MM.1S (cell line): ENCODE results near the gene MKRN1.
A peak's percentile ranks its signal among the peaks of the same experiment; 100 is the strongest.
"Not testable (repeated sequence)": the region's sequence is repeated elsewhere in the genome, so short reads cannot be mapped to it uniquely, and the experiment has no call there.

Experiments
- DNase-seq: peaks from one replicate; pipeline ENCODE4 v3.0.0-alpha.2; 2015
- H2AFZ ChIP-seq: fragments of 300-600 bp; sonication (generic); 2 replicates; pipeline ENCODE4 v1.6.0; 2016; ENCODE audit warnings: antibody characterized with exemption, low read length
- H3F3A ChIP-seq: fragments of 300-600 bp; sonication (generic); 2 replicates; pipeline ENCODE4 v1.6.1; 2016; ENCODE audit warnings: mild to moderate bottlenecking, antibody characterized with exemption, low read length, moderate library complexity, mixed read lengths; ENCODE audit not compliant: insufficient read depth
- H3K27ac ChIP-seq: fragments of 300-600 bp; sonication (generic); 2 replicates; pipeline ENCODE4 v1.5.1; 2016; ENCODE audit warnings: mild to moderate bottlenecking, low read length
- H3K27me3 ChIP-seq: fragments of 300-600 bp; sonication (generic); replicated peaks from 2 replicates; pipeline ENCODE4 v1.6.0; 2016; ENCODE audit warnings: low read length; ENCODE audit not compliant: insufficient read depth
- H3K36me3 ChIP-seq: fragments of 300-600 bp; sonication (generic); replicated peaks from 2 replicates; pipeline ENCODE4 v1.6.1; 2016; ENCODE audit warnings: mild to moderate bottlenecking, low read length, mixed read lengths; ENCODE audit not compliant: insufficient read depth
- H3K4me1 ChIP-seq: fragments of 300-600 bp; sonication (generic); 2 replicates; pipeline ENCODE4 v1.6.1; 2016; ENCODE audit warnings: low read length, mixed read lengths
- H3K4me2 ChIP-seq: fragments of 300-600 bp; sonication (generic); 2 replicates; pipeline ENCODE4 v1.6.0; 2016; ENCODE audit warnings: low read depth, low read length
- H3K4me3 ChIP-seq: fragments of 300-600 bp; sonication (generic); 2 replicates; pipeline ENCODE4 v1.5.1; 2016; ENCODE audit warnings: low read length, mixed read lengths
- H3K79me2 ChIP-seq: fragments of 300-600 bp; sonication (generic); 2 replicates; pipeline ENCODE4 v1.6.1; 2016; ENCODE audit warnings: mixed run types, low read length, mixed read lengths
- H3K9ac ChIP-seq: fragments of 300-600 bp; sonication (generic); 2 replicates; pipeline ENCODE4 v1.6.1; 2016; ENCODE audit warnings: low read length, mixed read lengths
- H3K9me2 ChIP-seq: fragments of 300-600 bp; sonication (generic); replicated peaks from 2 replicates; pipeline ENCODE4 v1.6.1; 2016; ENCODE audit warnings: mild to moderate bottlenecking, low read length, mixed read lengths; ENCODE audit not compliant: insufficient read depth
- H3K9me3 ChIP-seq: fragments of 300-600 bp; sonication (generic); replicated peaks from 2 replicates; pipeline ENCODE4 v1.6.1; 2016; ENCODE audit warnings: mild to moderate bottlenecking, low read length, mixed read lengths; ENCODE audit not compliant: insufficient read depth
- H4K20me1 ChIP-seq: fragments of 300-600 bp; sonication (generic); 2 replicates; pipeline ENCODE4 v1.6.1; 2016; ENCODE audit warnings: mild to moderate bottlenecking, low read length, moderate library complexity, mixed read lengths; ENCODE audit not compliant: insufficient read depth
- EZH2 ChIP-seq: fragments of 300-600 bp; sonication (generic); optimal IDR thresholded peaks from 2 replicates; pipeline ENCODE3; 2017; ENCODE audit warnings: low read depth, mild to moderate bottlenecking, antibody characterized with exemption, low read length, mixed read lengths
- EZH2phosphoT487 ChIP-seq: fragments of 300-600 bp; sonication (generic); IDR thresholded peaks from 2 replicates; pipeline ENCODE4 v1.6.1; 2018; ENCODE audit warnings: antibody characterized with exemption, low read length
- TF ChIP-seq, protein P1 (sequence below): fragments of 300-600 bp; sonication (generic); IDR thresholded peaks from 2 replicates; pipeline ENCODE4 v1.5.1; 2016; ENCODE audit warnings: antibody characterized with exemption, low read length, mixed read lengths

The MKRN1 gene

GRCh38 chr7:140517546-140518369, 38.5 kb upstream of the MKRN1 start:
- no peak overlapping the region for H3K27ac ChIP-seq
- peak overlapping the region; percentile 55; the same call in 1 of the 2 replicates for H2AFZ ChIP-seq
- no peaks in the 10 kb centered on the region for H3K9me3 ChIP-seq
- peaks cover 16% of the 10 kb centered on the region for H3K27me3 ChIP-seq
- H3K4me1 ChIP-seq: no peaks in the 10 kb centered on the region
- H3K4me3 ChIP-seq: no peak overlapping the region
- H3K4me2 ChIP-seq: peak overlapping the region; percentile 44
- no peaks in the 10 kb centered on the region for H3K79me2 ChIP-seq
- TF ChIP-seq, protein P1, sequence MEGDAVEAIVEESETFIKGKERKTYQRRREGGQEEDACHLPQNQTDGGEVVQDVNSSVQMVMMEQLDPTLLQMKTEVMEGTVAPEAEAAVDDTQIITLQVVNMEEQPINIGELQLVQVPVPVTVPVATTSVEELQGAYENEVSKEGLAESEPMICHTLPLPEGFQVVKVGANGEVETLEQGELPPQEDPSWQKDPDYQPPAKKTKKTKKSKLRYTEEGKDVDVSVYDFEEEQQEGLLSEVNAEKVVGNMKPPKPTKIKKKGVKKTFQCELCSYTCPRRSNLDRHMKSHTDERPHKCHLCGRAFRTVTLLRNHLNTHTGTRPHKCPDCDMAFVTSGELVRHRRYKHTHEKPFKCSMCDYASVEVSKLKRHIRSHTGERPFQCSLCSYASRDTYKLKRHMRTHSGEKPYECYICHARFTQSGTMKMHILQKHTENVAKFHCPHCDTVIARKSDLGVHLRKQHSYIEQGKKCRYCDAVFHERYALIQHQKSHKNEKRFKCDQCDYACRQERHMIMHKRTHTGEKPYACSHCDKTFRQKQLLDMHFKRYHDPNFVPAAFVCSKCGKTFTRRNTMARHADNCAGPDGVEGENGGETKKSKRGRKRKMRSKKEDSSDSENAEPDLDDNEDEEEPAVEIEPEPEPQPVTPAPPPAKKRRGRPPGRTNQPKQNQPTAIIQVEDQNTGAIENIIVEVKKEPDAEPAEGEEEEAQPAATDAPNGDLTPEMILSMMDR: peak; percentile 94
- TF ChIP-seq EZH2: no peak
- DNase-seq: peak; percentile 84
- no peaks in the 10 kb centered on the region for H3F3A ChIP-seq
- H4K20me1 ChIP-seq: no peaks in the 10 kb centered on the region
- no peaks in the 10 kb centered on the region for H3K9me2 ChIP-seq
- no peak overlapping the region for H3K9ac ChIP-seq
- no peaks in the 10 kb centered on the region for H3K36me3 ChIP-seq

DNA sequence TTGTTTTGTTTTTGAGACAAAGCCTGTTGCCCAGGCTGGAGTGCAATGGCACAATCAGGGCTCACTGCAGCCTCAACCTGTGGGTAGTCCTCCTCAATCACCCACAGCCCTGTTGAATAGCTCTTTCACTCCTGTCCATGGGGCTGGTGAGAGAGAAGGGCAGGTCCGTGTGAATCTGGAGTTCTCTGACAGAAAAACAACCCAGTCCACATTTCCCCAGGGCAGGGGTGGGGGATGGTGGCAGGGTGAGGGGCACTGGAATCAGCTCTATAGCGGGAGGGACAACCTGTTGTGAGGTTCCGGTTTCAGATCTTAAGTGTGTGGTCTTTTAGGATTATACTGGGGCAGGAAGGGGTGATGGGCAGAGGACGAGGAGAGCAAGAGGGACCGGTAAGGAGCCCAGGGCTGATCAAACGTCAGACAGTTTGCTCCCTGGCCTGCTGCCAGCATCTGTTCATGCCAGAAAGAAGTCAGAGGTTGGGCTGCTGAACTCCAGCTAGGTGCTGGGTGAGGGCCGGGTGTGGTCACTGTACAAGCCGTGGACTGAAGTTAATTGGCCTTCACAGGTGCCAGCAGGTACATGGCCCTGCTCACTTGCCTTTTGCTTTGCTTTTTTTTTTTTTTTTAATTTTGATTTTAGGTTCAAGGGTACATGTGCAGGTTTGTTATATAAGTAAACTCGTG, 33.2 kb upstream of the MKRN1 start:
- Histone ChIP-seq H3K9ac (no peak overlapping the region), H3K9me3 (no peaks in the 10 kb centered on the region), H3F3A (no peaks in the 10 kb centered on the region), H3K9me2 (no peaks in the 10 kb centered on the region), H3K79me2 (no peaks in the 10 kb centered on the region), H3K4me2 (no peak overlapping the region), H3K4me3 (no peak overlapping the region), H3K27ac (no peak overlapping the region), H3K27me3 (no peaks in the 10 kb centered on the region), H3K4me1 (no peaks in the 10 kb centered on the region), H2AFZ (no peak overlapping the region), H4K20me1 (no peaks in the 10 kb centered on the region), H3K36me3 (no peaks in the 10 kb centered on the region)
- no peak for DNase-seq
- TF ChIP-seq, protein P1: no peak
- no peak for TF ChIP-seq EZH2
- TF ChIP-seq EZH2phosphoT487: no peak

DNA sequence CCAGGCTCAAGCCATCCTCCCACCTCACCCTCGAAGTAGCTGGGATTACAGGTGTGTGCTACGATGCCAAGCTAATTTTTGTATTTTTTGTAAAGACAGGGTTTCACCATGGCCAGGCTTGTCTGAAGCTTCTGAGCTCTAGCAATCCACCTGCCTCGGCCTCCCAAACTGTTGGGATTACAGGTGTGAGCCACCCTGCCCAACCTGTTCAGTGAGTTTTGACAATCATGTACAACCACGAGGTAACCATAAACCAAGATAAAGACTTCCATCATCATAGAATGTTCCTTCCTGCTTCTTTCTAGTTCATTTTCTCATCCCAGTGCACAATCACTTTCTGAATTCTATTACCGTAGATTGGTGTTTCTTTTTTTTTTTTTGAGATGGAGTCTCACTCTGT, 30.5 kb upstream of the MKRN1 start:
- H3K4me1 ChIP-seq: peaks cover 12% of the 10 kb centered on the region
- no peak for TF ChIP-seq EZH2
- no peak for TF ChIP-seq EZH2phosphoT487
- TF ChIP-seq, protein P1: no peak
- no peaks in the 10 kb centered on the region for H3K27me3 ChIP-seq
- no peak for DNase-seq
- no peak overlapping the region for H2AFZ ChIP-seq
- no peak overlapping the region for H3K9ac ChIP-seq
- H3K9me3 ChIP-seq: no peaks in the 10 kb centered on the region
- no peaks in the 10 kb centered on the region for H3K36me3 ChIP-seq
- no peak overlapping the region for H3K4me3 ChIP-seq
- no peak overlapping the region for H3K4me2 ChIP-seq
- no peaks in the 10 kb centered on the region for H3K9me2 ChIP-seq
- H3F3A ChIP-seq: no peaks in the 10 kb centered on the region
- no peaks in the 10 kb centered on the region for H4K20me1 ChIP-seq
- no peaks in the 10 kb centered on the region for H3K79me2 ChIP-seq
- no peak overlapping the region for H3K27ac ChIP-seq

DNA sequence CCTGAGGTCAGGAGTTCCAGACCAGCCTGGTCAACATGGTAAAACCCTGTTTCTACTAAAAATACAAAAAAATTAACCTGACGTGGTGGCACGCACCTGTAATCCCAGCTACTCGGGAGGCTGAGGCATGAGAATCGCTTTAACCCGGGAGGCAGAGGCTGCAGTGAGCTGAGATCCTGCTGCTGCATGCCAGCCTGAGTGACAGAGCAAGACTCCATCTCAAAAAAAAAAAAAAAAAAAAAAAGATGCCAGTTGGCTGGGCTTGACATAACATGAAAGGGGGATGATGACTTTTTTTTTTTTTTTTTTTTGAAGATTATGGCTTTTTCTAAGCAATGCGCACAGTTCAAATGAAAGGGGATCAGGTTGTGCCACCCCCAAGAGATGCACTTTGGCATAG, 28.3 kb upstream of the MKRN1 start:
- not testable (repeated sequence) for H3K9me2 ChIP-seq, H3K27me3 ChIP-seq, H3K9ac ChIP-seq, H3K36me3 ChIP-seq, H2AFZ ChIP-seq, H4K20me1 ChIP-seq, H3K79me2 ChIP-seq, H3F3A ChIP-seq, H3K4me3 ChIP-seq, H3K4me2 ChIP-seq, H3K27ac ChIP-seq, DNase-seq, H3K9me3 ChIP-seq
- H3K4me1 ChIP-seq: peaks cover 12% of the 10 kb centered on the region
